Kidney (tissue), 14 donors: ENCODE measurements around the gene IL1F10. TPM values are rescaled to one million over a fixed set of nuclear protein-coding genes. Genes with fewer than 3 reads are reported as not detected.

Source experiments
- DNase-seq, 5 donors: peaks; one replicate each; pipeline ENCODE4 v3.0.0-alpha.2; 2013 to 2020
- FAIRE-seq: peaks from 2 replicates; lab custom pipeline; 2012; peaks lifted over from hg19 to GRCh38; lab: Jason Lieb, UNC
- H3K27ac ChIP-seq, 2 donors: one replicate each; pipeline ENCODE4 v1.7.0; 2013; ENCODE audit warnings: low read depth in 2 of 2, low read length in 2 of 2, inconsistent platforms in 1 of 2
- H3K27me3 ChIP-seq: one replicate; pipeline ENCODE4 v1.7.1; 2013; ENCODE audit warnings: low read length, inconsistent platforms; ENCODE audit not compliant: control insufficient read depth, insufficient read depth
- H3K36me3 ChIP-seq, 3 donors: one replicate each; pipeline versions ENCODE4 v1.7.0 to v1.7.1; 2013; ENCODE audit warnings: low read length in 3 of 3, control low read depth in 1 of 3, inconsistent platforms in 1 of 3; ENCODE audit not compliant: insufficient read depth in 3 of 3, control insufficient read depth in 2 of 3
- H3K4me1 ChIP-seq, 3 donors: one replicate each; pipeline versions ENCODE4 v1.7.0 to v1.7.1; 2013; ENCODE audit warnings: low read length in 3 of 3, inconsistent platforms in 1 of 3, low read depth in 1 of 3; ENCODE audit not compliant: control insufficient read depth in 2 of 3, insufficient read depth in 2 of 3
- H3K4me3 ChIP-seq, 3 donors: one replicate each; pipeline versions ENCODE4 v1.7.0 to v1.8.1; 2013; ENCODE audit warnings: low read length in 3 of 3, control low read depth in 1 of 3, inconsistent platforms in 1 of 3
- H3K9ac ChIP-seq, 3 donors: one replicate each; pipeline versions ENCODE4 v1.7.0 to v1.7.1; 2013; ENCODE audit warnings: low read length in 3 of 3, control low read depth in 1 of 3, inconsistent platforms in 1 of 3
- H3K9me3 ChIP-seq, 3 donors: one replicate each; pipeline versions ENCODE4 v1.7.0 to v1.7.1; 2013; ENCODE audit warnings: low read length in 3 of 3, control low read depth in 1 of 3, inconsistent platforms in 1 of 3; ENCODE audit not compliant: control insufficient read depth in 2 of 3, insufficient read depth in 1 of 3
- CTCF ChIP-seq: IDR thresholded peaks from 3 replicates; pipeline ENCODE4 v1.5.1; 2012; ENCODE audit warnings: mild to moderate bottlenecking, moderate library complexity, borderline replicate concordance; ENCODE audit not compliant: insufficient read depth; ENCODE audit errors: extremely low read depth
- intact Hi-C: fragments of 100-400 bp; cut with DNase I; formaldehyde crosslinking; loops from one replicate; pipeline ENCODE4 v1.11.1; 2022
- polyA plus RNA-seq: library from polyadenylated mRNA; stranded (reverse); fragments of 350-450 nt; fragmentation: Illumina TruSeq; extraction: RNeasy Lipid Tissue Mini Kit (QIAGEN cat#74804); gene quantifications from one replicate; pipeline ENCODE4 v1.2.3, GENCODE V29; 2014; ENCODE audit warnings: low read depth, low replicate concordance; ENCODE audit not compliant: insufficient read depth
- total RNA-seq: library from RNA; stranded (reverse); fragmentation: NEBNext Ultra II Directional; extraction: Animal tissue kit (Norgen Biotek cat#: 25700); gene quantifications from one replicate; pipeline ENCODE4 v1.2.1, GENCODE V29; 2021
- donor health status: control.
- donor health status: control.
- donor health status: control.
- donor health status: control.
- donor health status: control.
- donor health status: DM: yes; HTN: yes; CAD: no.
- donor health status: Normal renal cell carcinoma (clear cell type).

The IL1F10 gene
- total and polyA plus RNA-seq, 2 donors from 2014 or later = not detected

- DNase-seq (no peak), FAIRE-seq (no peak)
- Histone ChIP-seq H3K9me3 (no peaks in the 10 kb centered on the region), H3K4me3 (no peak overlapping the region), H3K36me3 (no peaks in the 10 kb centered on the region), H3K27ac (no peak overlapping the region), H3K9ac (no peak overlapping the region), H3K4me1 (no peaks in the 10 kb centered on the region), H3K27me3 (no peaks in the 10 kb centered on the region)
- no peak for TF ChIP-seq CTCF
- intact Hi-C loops = no loop called here
Observed at GRCh38 chr2:113083296-113083695, 15.5 kb downstream of the IL1F10 start.

GRCh38 chr2:113084249-113085000 lies 16.7 kb downstream of the IL1F10 start:
- peak; percentile 32 for TF ChIP-seq CTCF
- Histone ChIP-seq H3K27me3 (no peaks in the 10 kb centered on the region), H3K9me3 (no peaks in the 10 kb centered on the region), H3K36me3 (no peaks in the 10 kb centered on the region), H3K9ac (no peak overlapping the region), H3K4me3 (no peak overlapping the region), H3K4me1 (no peaks in the 10 kb centered on the region), H3K27ac (no peak overlapping the region)
- intact Hi-C loops = no loop called here
- DNase-seq (no peak), FAIRE-seq (no peak)

GRCh38 chr2:113085542-113085941 lies 17.8 kb downstream of the IL1F10 start:
- no peak for TF ChIP-seq CTCF
- intact Hi-C loops = no loop called here
- no peaks in the 10 kb centered on the region for H3K36me3 ChIP-seq
- FAIRE-seq (no peak), DNase-seq (no peak)
- no peaks in the 10 kb centered on the region for H3K9me3 ChIP-seq
- no peaks in the 10 kb centered on the region for H3K27me3 ChIP-seq
- H3K9ac ChIP-seq = no peak overlapping the region
- H3K4me1 ChIP-seq = no peaks in the 10 kb centered on the region
- H3K27ac ChIP-seq = no peak overlapping the region
- no peak overlapping the region for H3K4me3 ChIP-seq
